Dermis microvascular lymphatic vessel endothelial cell (primary cell): ENCODE data around the gene PPA2. TPM values are rescaled to one million over a fixed set of nuclear protein-coding genes. Genes with fewer than 3 reads are reported as not detected.
"Not testable (repeated sequence)": the region's sequence is repeated elsewhere in the genome, so short reads cannot be mapped to it uniquely, and the experiment has no call there.

Experiments
- DNase-seq, 2 donors: peaks; one replicate each; pipeline versions ENCODE4 v3.0.0 to v3.0.0-alpha.2; 2010; ENCODE audit warnings: low read depth in 2 of 2
- total RNA-seq: library from RNA; depleted of rRNA; stranded (reverse); fragments of >200 nt; gene quantifications from 2 replicates; pipeline ENCODE4 v1.2.1, GENCODE V29; 2014

The PPA2 gene
- total RNA-seq, 1 donor from 2014 or later: 50.8 TPM

- DNase-seq: no peak
Observed at GRCh38 chr4:105460306-105460705, 13.6 kb downstream of the PPA2 start.

- not testable (repeated sequence) for DNase-seq
Observed at GRCh38 chr4:105458541-105458940, 15.3 kb downstream of the PPA2 start.

- no peak for DNase-seq
Observed at GRCh38 chr4:105458001-105458400, 15.9 kb downstream of the PPA2 start.

- no peak for DNase-seq
Observed at GRCh38 chr4:105455998-105456397, 17.9 kb downstream of the PPA2 start.

GRCh38 chr4:105455182-105455581 is 18.7 kb downstream of the PPA2 start:
- peak in 1 of 2 donors; percentile 30 for DNase-seq

- DNase-seq: no peak
Observed at GRCh38 chr4:105453550-105454205, 20.2 kb downstream of the PPA2 start.

GRCh38 chr4:105451346-105451745 is 22.5 kb downstream of the PPA2 start:
- DNase-seq: no peak

- no peak for DNase-seq
Observed at GRCh38 chr4:105440890-105441289, 33.0 kb downstream of the PPA2 start.

- DNase-seq: no peak
Observed at GRCh38 chr4:105437637-105438036, 36.2 kb downstream of the PPA2 start.

GRCh38 chr4:105436414-105436813 is 37.4 kb downstream of the PPA2 start:
- DNase-seq: no peak

GRCh38 chr4:105434940-105435339 is 38.9 kb downstream of the PPA2 start:
- DNase-seq: no peak

- DNase-seq: peak in 1 of 2 donors; percentile 7
Observed at GRCh38 chr4:105433421-105433820, 40.4 kb downstream of the PPA2 start.

- DNase-seq: no peak
Observed at GRCh38 chr4:105432438-105432837, 41.4 kb downstream of the PPA2 start.

- no peak for DNase-seq
Observed at GRCh38 chr4:105430811-105431210, 43.1 kb downstream of the PPA2 start.

- no peak for DNase-seq
Observed at GRCh38 chr4:105426187-105426897, 47.5 kb downstream of the PPA2 start.

GRCh38 chr4:105422207-105422920 is 51.5 kb downstream of the PPA2 start:
- DNase-seq: no peak

GRCh38 chr4:105417624-105418023 is 56.2 kb downstream of the PPA2 start:
- no peak for DNase-seq

- DNase-seq: no peak
Observed at GRCh38 chr4:105415281-105415744, 58.5 kb downstream of the PPA2 start.

- DNase-seq: no peak
Observed at GRCh38 chr4:105414316-105414715, 59.5 kb downstream of the PPA2 start.

GRCh38 chr4:105409135-105409534 is 64.7 kb downstream of the PPA2 start:
- DNase-seq: not testable (repeated sequence)

GRCh38 chr4:105400901-105401677 is 72.8 kb downstream of the PPA2 start:
- DNase-seq: no peak
